HCT116 (cell line): Measurements from ENCODE around the gene GRM4.

Experiments
- EGR1 ChIP-seq: IDR thresholded peaks from 2 replicates; pipeline ENCODE4 v1.6.1; 2012; ENCODE audit warnings: low read depth
- EZH2 ChIP-seq: fragments of 200-600 bp; sonication (generic); IDR thresholded peaks from 2 replicates; pipeline ENCODE4 v1.6.1; 2017; ENCODE audit warnings: antibody characterized with exemption, mixed run types
- JUND ChIP-seq: IDR thresholded peaks from 2 replicates; pipeline ENCODE4 v1.6.1; 2012
- POLR2A ChIP-seq: IDR thresholded peaks from 2 replicates; pipeline ENCODE4 v1.7.0; 2011; ENCODE audit warnings: borderline replicate concordance; ENCODE audit not compliant: insufficient read depth, insufficient read length; ENCODE audit errors: extremely low read depth
- REST ChIP-seq: IDR thresholded peaks from 2 replicates; pipeline ENCODE4 v1.6.1; 2012; ENCODE audit warnings: low read depth
- SP1 ChIP-seq: IDR thresholded peaks from 2 replicates; pipeline ENCODE4 v1.6.1; 2012; ENCODE audit warnings: low read depth
- YY1 ChIP-seq: IDR thresholded peaks from 2 replicates; pipeline ENCODE4 v1.6.1; 2011; ENCODE audit warnings: low read length, low read depth, moderate library complexity, mild to moderate bottlenecking; ENCODE audit not compliant: insufficient replicate concordance; ENCODE audit errors: extremely low read depth
- TF ChIP-seq, protein P1 (sequence below), 3 experiments: fragments of 200-600 bp in 1 of 3; sonication (generic) in 1 of 3; IDR thresholded peaks in 2 of 3; conservative IDR thresholded peaks in 1 of 3; 2 replicates each; pipeline ENCODE4 v1.5.1; 2012 to 2017; ENCODE audit warnings: low read depth in 2 of 3, low read length in 2 of 3, antibody characterized with exemption in 1 of 3, borderline replicate concordance in 1 of 3, control low read depth in 1 of 3, mild to moderate bottlenecking in 1 of 3, mixed read lengths in 1 of 3, mixed run types in 1 of 3, moderate library complexity in 1 of 3; ENCODE audit not compliant: insufficient read depth in 1 of 3

GRCh38 chr6:34075906-34076305 is 70.0 kb downstream of the GRM4 start:
- TF ChIP-seq, protein P1, sequence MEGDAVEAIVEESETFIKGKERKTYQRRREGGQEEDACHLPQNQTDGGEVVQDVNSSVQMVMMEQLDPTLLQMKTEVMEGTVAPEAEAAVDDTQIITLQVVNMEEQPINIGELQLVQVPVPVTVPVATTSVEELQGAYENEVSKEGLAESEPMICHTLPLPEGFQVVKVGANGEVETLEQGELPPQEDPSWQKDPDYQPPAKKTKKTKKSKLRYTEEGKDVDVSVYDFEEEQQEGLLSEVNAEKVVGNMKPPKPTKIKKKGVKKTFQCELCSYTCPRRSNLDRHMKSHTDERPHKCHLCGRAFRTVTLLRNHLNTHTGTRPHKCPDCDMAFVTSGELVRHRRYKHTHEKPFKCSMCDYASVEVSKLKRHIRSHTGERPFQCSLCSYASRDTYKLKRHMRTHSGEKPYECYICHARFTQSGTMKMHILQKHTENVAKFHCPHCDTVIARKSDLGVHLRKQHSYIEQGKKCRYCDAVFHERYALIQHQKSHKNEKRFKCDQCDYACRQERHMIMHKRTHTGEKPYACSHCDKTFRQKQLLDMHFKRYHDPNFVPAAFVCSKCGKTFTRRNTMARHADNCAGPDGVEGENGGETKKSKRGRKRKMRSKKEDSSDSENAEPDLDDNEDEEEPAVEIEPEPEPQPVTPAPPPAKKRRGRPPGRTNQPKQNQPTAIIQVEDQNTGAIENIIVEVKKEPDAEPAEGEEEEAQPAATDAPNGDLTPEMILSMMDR (IDR thresholded peaks at IDR 0.05 in 2 of 3, conservative IDR thresholded peaks at IDR 0.05 in 1 of 3; ENCODE audit: borderline replicate concordance in 1 of 3, insufficient read depth in 1 of 3, low read depth in 2 of 3, low read length in 2 of 3): no peak
- TF ChIP-seq YY1 (no peak), JUND (no peak), POLR2A (no peak), SP1 (no peak), EGR1 (no peak), REST (no peak), EZH2 (no peak)
